Measurements from ENCODE around the gene DAGLB. TPM values are rescaled to one million over a fixed set of nuclear protein-coding genes. Genes with fewer than 3 reads are reported as not detected.
"Not testable (repeated sequence)": the region's sequence is repeated elsewhere in the genome, so short reads cannot be mapped to it uniquely, and the experiment has no call there.

Gene DAGLB
- total and polyA plus RNA-seq, 2 experiments from 2014 or later: 18.9 to 22.3 TPM

DNA sequence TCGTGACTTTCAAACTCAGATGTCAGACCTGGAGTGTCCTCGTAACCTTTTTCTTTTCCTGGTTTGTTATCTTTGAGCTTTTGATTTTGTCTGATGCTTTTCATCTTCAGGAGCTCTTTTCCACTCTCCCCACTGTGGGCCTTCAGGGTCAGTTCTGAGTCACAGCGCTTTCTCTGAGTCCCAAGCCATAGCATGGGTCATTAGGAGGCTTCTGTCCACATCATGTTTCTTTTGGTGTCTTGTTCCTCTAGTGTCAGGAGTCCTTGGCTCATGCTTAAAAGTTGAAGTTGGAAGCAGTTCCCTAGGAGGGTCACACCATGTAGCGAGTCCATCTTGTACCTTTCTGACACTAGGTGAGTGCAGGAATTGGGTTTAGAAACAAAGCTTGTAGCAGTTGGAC, 40.3 kb downstream of the DAGLB start:
- no peaks in the 10 kb centered on the region for H3K9me3 ChIP-seq (ENCODE audit: low read depth)
- no peak overlapping the region for H3K4me3 ChIP-seq
- peaks cover 44% of the 10 kb centered on the region for H3K36me3 ChIP-seq
- TF ChIP-seq, protein P1, sequence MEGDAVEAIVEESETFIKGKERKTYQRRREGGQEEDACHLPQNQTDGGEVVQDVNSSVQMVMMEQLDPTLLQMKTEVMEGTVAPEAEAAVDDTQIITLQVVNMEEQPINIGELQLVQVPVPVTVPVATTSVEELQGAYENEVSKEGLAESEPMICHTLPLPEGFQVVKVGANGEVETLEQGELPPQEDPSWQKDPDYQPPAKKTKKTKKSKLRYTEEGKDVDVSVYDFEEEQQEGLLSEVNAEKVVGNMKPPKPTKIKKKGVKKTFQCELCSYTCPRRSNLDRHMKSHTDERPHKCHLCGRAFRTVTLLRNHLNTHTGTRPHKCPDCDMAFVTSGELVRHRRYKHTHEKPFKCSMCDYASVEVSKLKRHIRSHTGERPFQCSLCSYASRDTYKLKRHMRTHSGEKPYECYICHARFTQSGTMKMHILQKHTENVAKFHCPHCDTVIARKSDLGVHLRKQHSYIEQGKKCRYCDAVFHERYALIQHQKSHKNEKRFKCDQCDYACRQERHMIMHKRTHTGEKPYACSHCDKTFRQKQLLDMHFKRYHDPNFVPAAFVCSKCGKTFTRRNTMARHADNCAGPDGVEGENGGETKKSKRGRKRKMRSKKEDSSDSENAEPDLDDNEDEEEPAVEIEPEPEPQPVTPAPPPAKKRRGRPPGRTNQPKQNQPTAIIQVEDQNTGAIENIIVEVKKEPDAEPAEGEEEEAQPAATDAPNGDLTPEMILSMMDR (IDR thresholded peaks at IDR 0.05; ENCODE audit: low read depth, low read length): no peak
- DNase-seq (ENCODE audit: low read depth in 1 of 2, low spot score in 1 of 2): no peak
- no peaks in the 10 kb centered on the region for H3K27me3 ChIP-seq
- no peaks in the 10 kb centered on the region for H3K4me1 ChIP-seq (ENCODE audit: low read depth)
- H3K27ac ChIP-seq: no peak overlapping the region

GRCh38 chr7:6406121-6406520, 41.6 kb downstream of the DAGLB start:
- peaks cover 44% of the 10 kb centered on the region for H3K36me3 ChIP-seq
- no peak overlapping the region for H3K27ac ChIP-seq
- H3K9me3 ChIP-seq (ENCODE audit: low read depth): no peaks in the 10 kb centered on the region
- no peaks in the 10 kb centered on the region for H3K4me1 ChIP-seq (ENCODE audit: low read depth)
- no peak for DNase-seq (ENCODE audit: low read depth in 1 of 2, low spot score in 1 of 2)
- no peaks in the 10 kb centered on the region for H3K27me3 ChIP-seq
- TF ChIP-seq, protein P1 (IDR thresholded peaks at IDR 0.05; ENCODE audit: low read depth, low read length): no peak
- no peak overlapping the region for H3K4me3 ChIP-seq

GRCh38 chr7:6403907-6404306, 43.8 kb downstream of the DAGLB start:
- Histone ChIP-seq H3K27me3 (no peaks in the 10 kb centered on the region), H3K27ac (peak overlapping the region; percentile 40), H3K9me3 (ENCODE audit: low read depth) (no peaks in the 10 kb centered on the region), H3K36me3 (peaks cover 39% of the 10 kb centered on the region), H3K4me1 (ENCODE audit: low read depth) (peaks cover 7% of the 10 kb centered on the region), H3K4me3 (no peak overlapping the region)
- no peak for DNase-seq (ENCODE audit: low read depth in 1 of 2, low spot score in 1 of 2)
- TF ChIP-seq, protein P1 (IDR thresholded peaks at IDR 0.05; ENCODE audit: low read depth, low read length): no peak

- H3K4me3 ChIP-seq: no peak overlapping the region
- peak overlapping the region; percentile 23 for H3K27ac ChIP-seq
- peaks cover 32% of the 10 kb centered on the region for H3K36me3 ChIP-seq
- no peaks in the 10 kb centered on the region for H3K27me3 ChIP-seq
- H3K9me3 ChIP-seq (ENCODE audit: low read depth): no peaks in the 10 kb centered on the region
- TF ChIP-seq, protein P1 (IDR thresholded peaks at IDR 0.05; ENCODE audit: low read depth, low read length): no peak
- no peak for DNase-seq (ENCODE audit: low read depth in 1 of 2, low spot score in 1 of 2)
- peaks cover 14% of the 10 kb centered on the region for H3K4me1 ChIP-seq (ENCODE audit: low read depth)
Measured at GRCh38 chr7:6402741-6403140, 45.0 kb downstream of the DAGLB start.

DNA sequence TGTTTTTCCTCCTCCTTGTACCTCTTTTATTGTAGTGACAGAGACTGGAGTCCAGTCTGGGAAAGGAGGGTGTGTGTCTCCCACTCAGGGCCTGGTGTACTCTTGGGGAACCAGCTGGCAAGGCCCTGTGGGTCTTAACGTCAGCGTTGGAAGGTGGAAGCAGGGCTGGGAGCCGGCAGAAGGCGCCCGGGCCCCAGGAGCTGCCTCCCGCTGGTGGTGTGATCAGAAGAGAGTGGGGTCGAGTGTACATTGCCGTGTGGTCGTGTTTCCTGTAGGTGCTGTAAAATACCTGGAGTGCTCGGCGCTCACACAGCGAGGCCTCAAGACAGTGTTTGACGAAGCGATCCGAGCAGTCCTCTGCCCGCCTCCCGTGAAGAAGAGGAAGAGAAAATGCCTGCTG, 45.7 kb downstream of the DAGLB start:
- no peak overlapping the region for H3K4me3 ChIP-seq
- no peak for DNase-seq (ENCODE audit: low read depth in 1 of 2, low spot score in 1 of 2)
- H3K27ac ChIP-seq: no peak overlapping the region
- no peaks in the 10 kb centered on the region for H3K9me3 ChIP-seq (ENCODE audit: low read depth)
- H3K4me1 ChIP-seq (ENCODE audit: low read depth): peaks cover 14% of the 10 kb centered on the region
- H3K27me3 ChIP-seq: no peaks in the 10 kb centered on the region
- peaks cover 32% of the 10 kb centered on the region for H3K36me3 ChIP-seq
- TF ChIP-seq, protein P1 (IDR thresholded peaks at IDR 0.05; ENCODE audit: low read depth, low read length): no peak

- H3K9me3 ChIP-seq (ENCODE audit: low read depth): no peaks in the 10 kb centered on the region
- no peaks in the 10 kb centered on the region for H3K27me3 ChIP-seq
- no peak overlapping the region for H3K4me3 ChIP-seq
- H3K36me3 ChIP-seq: peaks cover 27% of the 10 kb centered on the region
- TF ChIP-seq, protein P1 (IDR thresholded peaks at IDR 0.05; ENCODE audit: low read depth, low read length): no peak
- H3K27ac ChIP-seq: no peak overlapping the region
- DNase-seq (ENCODE audit: low read depth in 1 of 2, low spot score in 1 of 2): no peak
- H3K4me1 ChIP-seq (ENCODE audit: low read depth): peaks cover 14% of the 10 kb centered on the region
Measured at GRCh38 chr7:6401536-6401935, 46.2 kb downstream of the DAGLB start.

DNA sequence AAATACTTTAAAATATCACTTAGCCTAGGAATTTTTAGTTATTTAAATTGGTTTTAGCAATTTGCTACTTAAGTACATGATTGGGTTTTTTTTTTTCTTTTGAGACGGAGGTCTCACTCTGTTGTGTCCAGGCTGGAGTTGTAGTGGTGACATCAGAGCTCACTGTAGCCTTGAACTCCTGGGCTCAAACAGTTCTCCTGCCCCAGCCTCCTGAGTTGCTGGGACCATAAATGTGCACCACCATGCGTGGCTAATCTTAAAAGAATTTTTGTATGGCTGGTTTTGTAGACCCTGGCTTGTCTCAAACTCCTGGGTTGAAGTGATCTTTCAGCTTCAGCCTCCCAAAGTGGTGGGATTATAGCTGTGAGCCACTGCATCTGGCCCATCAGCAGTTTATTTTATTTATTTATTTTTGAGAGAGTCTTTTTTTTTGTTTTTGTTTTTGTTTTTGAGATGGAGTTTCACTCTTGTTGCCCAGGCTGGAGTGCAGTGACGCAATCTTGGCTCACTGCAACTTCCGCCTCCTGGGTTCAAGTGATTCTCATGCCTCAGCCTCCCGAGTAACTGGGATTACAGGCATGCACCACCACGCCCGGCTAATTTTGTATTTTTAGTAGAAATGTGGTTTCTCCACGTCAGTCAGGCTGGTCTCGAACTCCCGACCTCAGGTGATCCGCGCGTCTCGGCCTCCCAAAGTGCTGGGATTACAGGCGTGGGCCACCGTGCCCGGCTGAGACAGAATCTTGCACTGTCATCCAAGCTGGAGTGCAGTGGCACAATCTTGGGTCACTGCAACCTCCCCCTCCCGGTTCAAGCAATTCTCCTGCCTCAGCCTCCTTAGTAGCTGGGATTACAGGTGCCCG, 47.3 kb downstream of the DAGLB start:
- DNase-seq (ENCODE audit: low read depth in 1 of 2, low spot score in 1 of 2); H3K27me3 ChIP-seq; H3K9me3 ChIP-seq (ENCODE audit: low read depth); H3K27ac ChIP-seq; H3K4me3 ChIP-seq: not testable (repeated sequence)
- H3K4me1 ChIP-seq (ENCODE audit: low read depth): peaks cover 24% of the 10 kb centered on the region
- H3K36me3 ChIP-seq: peaks cover 22% of the 10 kb centered on the region

Data from cardiac muscle cell (in vitro differentiated cells and primary cell).